Activated CD4-positive, alpha-beta T cell treated with anti-CD3 and anti-CD28 coated beads for 36 hours (primary cell): ENCODE results near the gene SAPCD1. TPM values are rescaled to one million over a fixed set of nuclear protein-coding genes. Genes with fewer than 3 reads are reported as not detected.

Experiments used
- ATAC-seq: fragments of 200-7000 bp; cut with Tn5 transposase; one replicate; pipeline ENCODE4 v1.10.0; 2021; ENCODE audit warnings: mild to moderate bottlenecking, moderate library complexity
- CTCF ChIA-PET: fragments of 350-600 bp; sonication (Branson Sonifier 250); formaldehyde crosslinking; loops from one replicate; lab custom pipeline; 2021; ENCODE audit warnings: antibody characterized with exemption; lab: Charles Lee
- POLR2A ChIA-PET: fragments of 350-600 bp; sonication (Branson Sonifier 250); formaldehyde crosslinking; loops from one replicate; lab custom pipeline; 2021; ENCODE audit warnings: antibody characterized with exemption, inconsistent platforms; lab: Charles Lee
- DNase-seq: peaks from one replicate; pipeline ENCODE4 v3.0.0-alpha.2; 2020
- H3K27ac Mint-ChIP-seq: one replicate; pipeline ENCODE4 v1.8.0; 2021; ENCODE audit warnings: mixed read lengths
- H3K27me3 Mint-ChIP-seq: one replicate; pipeline ENCODE4 v1.8.0; 2021; ENCODE audit warnings: mixed read lengths
- H3K36me3 Mint-ChIP-seq: one replicate; pipeline ENCODE4 v1.8.0; 2021; ENCODE audit warnings: low read depth, mixed read lengths
- H3K4me1 Mint-ChIP-seq: one replicate; pipeline ENCODE4 v1.8.0; 2021; ENCODE audit warnings: mixed read lengths
- H3K4me3 Mint-ChIP-seq: one replicate; pipeline ENCODE4 v1.8.0; 2021; ENCODE audit warnings: mild to moderate bottlenecking, moderate library complexity, mixed read lengths
- H3K9me3 Mint-ChIP-seq: one replicate; pipeline ENCODE4 v1.8.0; 2021; ENCODE audit warnings: low read depth, mixed read lengths
- intact Hi-C, 2 experiments: fragments of 100-400 bp; cut with DNase I in 1 of 2; cut with micrococcal nuclease in 1 of 2; formaldehyde crosslinking; loops; one replicate each; pipeline versions ENCODE4 v1.14.2 to v1.15.1; 2022 to 2024; cut with DNase I, micrococcal nuclease
- total RNA-seq, 2 experiments: library from RNA; stranded (reverse); gene quantifications; one replicate each; pipeline ENCODE4 v1.2.3, GENCODE V29; 2021

Gene SAPCD1
- 10 to 100 TPM; 12.2 to 13.2 TPM for total RNA-seq

DNA sequence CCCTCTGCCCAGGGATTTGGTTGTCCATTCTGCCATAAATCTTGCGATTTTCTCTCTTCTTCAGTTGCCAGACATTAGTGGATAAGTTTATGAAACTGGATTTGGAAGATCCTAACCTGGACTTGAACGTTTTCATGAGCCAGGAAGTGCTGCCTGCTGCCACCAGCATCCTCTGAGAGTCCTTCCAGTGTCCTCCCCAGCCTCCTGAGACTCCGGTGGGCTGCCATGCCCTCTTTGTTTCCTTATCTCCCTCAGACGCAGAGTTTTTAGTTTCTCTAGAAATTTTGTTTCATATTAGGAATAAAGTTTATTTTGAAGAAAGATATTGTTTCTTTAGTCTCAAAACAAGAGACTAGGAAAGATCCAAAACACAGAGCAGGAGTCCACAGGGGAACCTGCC is at the start of gene SAPCD1:
Gene SAPCD1, plus strand, starts transcription at position 301 of the 400 bp plus-strand sequence. CDS start 399 bp downstream, outside the sequence.
- no peaks in the 10 kb centered on the region for H3K27me3 Mint-ChIP-seq
- CTCF ChIA-PET, result no interaction called here
- H3K4me3 Mint-ChIP-seq, result no peak within 1 kb of the TSS
- H3K36me3 Mint-ChIP-seq, result peaks cover 52% of the 10 kb centered on the region
- H3K4me1 Mint-ChIP-seq, result no peaks in the 10 kb centered on the region
- no peaks in the 10 kb centered on the region for H3K9me3 Mint-ChIP-seq
- ATAC-seq, result no peak
- no peak within 1 kb of the TSS for H3K27ac Mint-ChIP-seq
- POLR2A ChIA-PET, result no interaction called here
- no peak for DNase-seq
- intact Hi-C loops, result no loop called here

DNA sequence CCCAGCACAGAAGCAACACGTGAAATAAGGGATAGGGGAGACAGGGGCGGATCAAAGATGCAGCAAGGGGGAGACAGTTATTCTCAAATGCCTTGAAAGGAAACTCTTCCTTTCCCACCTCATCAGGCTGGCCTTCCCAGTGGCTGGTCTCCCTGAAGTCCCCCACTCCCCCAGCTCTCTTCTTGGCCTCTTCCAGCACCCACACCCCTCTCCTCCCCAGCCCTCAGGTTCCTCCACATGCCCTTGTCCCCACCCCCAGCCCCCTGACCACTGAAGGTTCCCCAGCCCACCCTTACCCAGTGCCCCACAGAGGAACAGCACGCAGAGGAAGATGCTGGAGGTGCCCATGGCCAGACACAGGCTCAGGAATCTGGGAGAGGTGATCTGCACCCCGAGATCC is 49.0 kb upstream of the SAPCD1 start:
- Mint-ChIP-seq H3K4me1 (peaks cover 8% of the 10 kb centered on the region), H3K9me3 (no peaks in the 10 kb centered on the region), H3K36me3 (no peaks in the 10 kb centered on the region), H3K4me3 (no peak overlapping the region), H3K27me3 (no peaks in the 10 kb centered on the region), H3K27ac (no peak overlapping the region)
- ChIA-PET POLR2A (no interaction called here), CTCF (no interaction called here)
- intact Hi-C loops, result no loop called here
- ATAC-seq, result no peak
- no peak for DNase-seq

DNA sequence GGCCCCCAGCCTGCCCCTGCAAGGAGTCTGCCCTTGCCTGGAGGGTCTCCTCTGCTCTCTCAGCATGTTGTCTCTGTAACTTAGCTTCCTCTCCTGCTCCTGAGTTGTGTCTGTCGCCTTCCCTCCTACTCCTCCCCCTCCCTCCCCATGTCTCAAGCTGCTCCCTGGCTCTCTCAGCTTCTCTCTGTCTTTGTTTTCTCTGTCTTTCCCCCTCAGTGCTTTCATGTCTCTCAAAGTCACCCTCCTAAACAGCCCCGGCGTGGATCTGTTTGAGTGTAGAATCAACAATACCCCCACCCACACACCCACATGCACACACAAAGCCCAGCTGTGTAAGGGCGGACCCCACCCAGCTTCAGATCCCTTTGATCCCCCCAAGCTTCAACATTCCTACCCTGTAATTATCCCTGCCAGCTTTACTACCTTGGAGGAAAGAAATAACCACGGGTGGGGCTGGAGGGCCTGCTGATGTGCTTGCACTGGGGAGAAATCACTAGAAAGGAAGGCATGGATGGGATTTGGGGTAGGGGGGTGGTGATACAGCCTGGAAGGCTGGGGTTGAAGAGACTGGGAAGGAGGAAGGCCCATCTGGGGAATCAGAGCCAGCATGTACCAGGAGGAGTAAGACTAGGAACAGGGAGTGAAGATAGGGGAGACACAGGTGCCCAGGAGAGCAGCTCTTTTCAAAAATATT is 48.3 kb upstream of the SAPCD1 start:
- Mint-ChIP-seq H3K27ac (no peak overlapping the region), H3K9me3 (no peaks in the 10 kb centered on the region), H3K4me1 (peaks cover 8% of the 10 kb centered on the region), H3K27me3 (no peaks in the 10 kb centered on the region), H3K36me3 (no peaks in the 10 kb centered on the region), H3K4me3 (no peak overlapping the region)
- ChIA-PET POLR2A (interaction anchor here (0.6 kb wide), 1 partner anchor 809 kb away, joined by 3 read pairs; no protein-coding TSS in a partner anchor), CTCF (interaction anchor here (0.6 to 1.3 kb wide), 5 partner anchors 8 to 238 kb away, joined by 3 to 4 read pairs (median 3); partner anchors contain the start of genes LY6G5C and LY6G6F)
- no peak for DNase-seq
- ATAC-seq, result no peak
- intact Hi-C loops, result no loop called here

DNA sequence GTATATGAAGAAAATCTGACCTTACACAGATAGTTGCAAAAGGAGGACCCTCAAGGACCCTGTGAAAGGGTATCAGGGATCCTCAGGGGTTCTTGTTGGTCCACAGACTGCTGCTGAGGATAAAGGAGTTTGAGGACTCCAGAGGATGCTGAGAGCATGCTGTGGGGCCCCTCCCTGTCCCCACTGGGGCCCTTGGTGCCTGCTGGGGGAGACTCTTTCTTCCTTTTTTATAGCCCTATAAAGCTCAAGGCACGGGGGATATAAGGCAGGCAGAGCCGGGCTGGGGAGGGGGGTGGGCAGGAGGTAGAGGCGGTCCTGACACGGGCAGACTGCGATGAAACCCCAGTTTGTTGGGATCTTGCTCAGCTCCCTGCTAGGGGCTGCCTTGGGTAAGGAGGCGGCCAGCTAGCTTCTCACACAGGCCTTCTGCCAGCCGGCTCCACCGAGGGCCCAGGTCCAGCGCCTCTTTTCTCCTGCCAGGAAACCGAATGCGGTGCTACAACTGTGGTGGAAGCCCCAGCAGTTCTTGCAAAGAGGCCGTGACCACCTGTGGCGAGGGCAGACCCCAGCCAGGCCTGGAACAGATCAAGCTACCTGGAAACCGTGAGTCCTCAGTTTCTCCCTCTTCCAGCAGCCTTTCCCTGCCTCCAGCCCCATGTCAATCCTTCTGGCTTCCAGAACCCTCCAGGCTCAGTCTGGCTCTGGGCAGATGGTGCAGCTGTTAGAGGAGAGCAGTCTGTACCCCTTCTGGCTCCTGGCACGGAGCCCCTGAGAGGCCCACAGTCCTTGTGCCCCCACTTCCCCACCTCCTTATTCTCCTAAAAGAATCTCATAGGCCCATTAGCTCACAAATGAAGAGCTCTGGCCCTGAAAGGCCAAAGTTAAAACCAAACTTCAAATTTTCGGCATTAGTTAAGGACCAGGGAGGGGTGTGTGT is 47.2 kb upstream of the SAPCD1 start, which contains the start of gene LY6G6D:
Gene LY6G6D, plus strand, starts transcription at position 327 of the 937 bp plus-strand sequence. Its CDS starts 8 bp downstream, at position 335.
- POLR2A ChIA-PET, result no interaction called here
- ATAC-seq (no peak), DNase-seq (no peak)
- Mint-ChIP-seq H3K4me3 (no peak within 1 kb of the TSS), H3K36me3 (no peaks in the 10 kb centered on the region), H3K27ac (no peak within 1 kb of the TSS), H3K4me1 (peaks cover 8% of the 10 kb centered on the region), H3K9me3 (no peaks in the 10 kb centered on the region), H3K27me3 (no peaks in the 10 kb centered on the region)
- CTCF ChIA-PET, result interaction anchor here (0.6 to 1.3 kb wide), 6 partner anchors 9 to 153 kb away, joined by 3 to 4 read pairs (median 3); partner anchors contain the start of genes LY6G5C and LY6G6F
- intact Hi-C loops, result no loop called here

DNA sequence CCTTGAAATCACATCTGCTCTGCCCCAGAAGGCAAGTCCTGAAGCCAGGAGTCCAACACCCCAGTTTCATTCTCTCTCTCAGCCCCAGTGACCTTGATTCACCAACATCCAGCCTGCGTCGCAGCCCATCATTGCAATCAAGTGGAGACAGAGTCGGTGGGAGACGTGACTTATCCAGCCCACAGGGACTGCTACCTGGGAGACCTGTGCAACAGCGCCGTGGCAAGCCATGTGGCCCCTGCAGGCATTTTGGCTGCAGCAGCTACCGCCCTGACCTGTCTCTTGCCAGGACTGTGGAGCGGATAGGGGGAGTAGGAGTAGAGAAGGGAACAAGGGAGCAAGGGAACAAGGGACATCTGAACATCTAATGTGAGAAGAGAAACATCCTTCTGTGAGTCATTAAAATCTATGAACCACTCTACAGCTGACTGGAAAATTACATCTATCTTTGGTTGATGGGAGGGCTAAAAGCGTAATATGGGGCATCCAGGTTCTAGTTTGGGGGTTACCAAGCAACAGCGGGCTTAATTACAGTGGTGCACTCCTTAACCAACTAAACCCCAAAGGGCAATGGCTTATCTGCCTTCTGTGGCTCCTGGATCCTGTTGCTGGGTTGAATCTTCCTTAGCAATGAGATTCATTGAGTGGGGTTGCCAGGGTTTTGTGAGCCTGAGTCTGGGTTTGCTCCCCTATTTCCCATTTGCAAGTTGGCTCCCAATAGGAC is 44.8 kb upstream of the SAPCD1 start:
- intact Hi-C loops, result no loop called here
- Mint-ChIP-seq H3K9me3 (no peaks in the 10 kb centered on the region), H3K4me3 (no peak overlapping the region), H3K4me1 (no peaks in the 10 kb centered on the region), H3K27ac (no peak overlapping the region), H3K27me3 (no peaks in the 10 kb centered on the region), H3K36me3 (no peaks in the 10 kb centered on the region)
- no peak for DNase-seq
- ChIA-PET CTCF (no interaction called here), POLR2A (no interaction called here)
- ATAC-seq, result no peak

DNA sequence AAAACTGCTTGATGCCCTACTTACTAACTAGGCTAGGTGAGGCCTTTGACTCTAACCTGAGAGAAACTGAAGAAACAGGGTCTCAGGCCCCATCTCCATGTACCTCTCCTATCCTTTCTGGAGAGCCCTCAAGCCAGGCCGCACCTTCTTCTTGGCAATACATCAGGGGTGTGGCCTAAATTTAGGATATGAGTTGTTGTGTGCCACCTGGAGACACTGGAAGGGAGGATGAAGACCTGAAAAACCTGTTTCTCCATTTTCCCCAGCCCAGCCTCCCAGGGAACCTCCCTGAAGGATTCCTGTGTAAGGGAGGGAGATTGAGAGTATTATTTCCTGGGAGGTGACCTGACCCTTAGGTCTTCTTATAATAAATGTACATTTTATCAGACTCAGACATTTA is 44.2 kb upstream of the SAPCD1 start:
- Mint-ChIP-seq H3K9me3 (no peaks in the 10 kb centered on the region), H3K4me1 (no peaks in the 10 kb centered on the region), H3K27me3 (no peaks in the 10 kb centered on the region), H3K27ac (no peak overlapping the region), H3K36me3 (no peaks in the 10 kb centered on the region), H3K4me3 (no peak overlapping the region)
- intact Hi-C loops, result no loop called here
- ChIA-PET POLR2A (no interaction called here), CTCF (no interaction called here)
- DNase-seq (no peak), ATAC-seq (no peak)

DNA sequence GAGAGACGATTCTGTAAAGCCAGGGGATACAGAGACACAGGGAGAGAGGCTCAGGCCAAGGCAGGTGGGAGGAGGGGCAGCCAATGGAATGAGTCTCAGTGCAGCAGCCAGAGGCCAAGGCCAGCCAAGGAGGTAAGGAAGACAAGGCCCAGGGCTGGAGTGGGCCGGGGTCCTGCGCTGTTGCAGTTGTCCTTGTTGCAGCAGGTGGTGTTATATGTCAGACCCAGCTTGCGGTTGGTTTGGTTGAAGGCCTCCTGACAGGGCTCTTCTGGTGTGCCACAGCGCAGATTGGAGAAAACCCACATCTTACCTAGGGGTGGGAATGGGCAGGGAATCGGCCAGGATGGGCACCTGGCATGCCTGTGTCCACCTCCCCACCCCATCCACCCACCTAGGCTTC is 43.5 kb upstream of the SAPCD1 start:
- H3K4me3 Mint-ChIP-seq, result no peak overlapping the region
- no peak overlapping the region for H3K27ac Mint-ChIP-seq
- no peak for DNase-seq
- no peaks in the 10 kb centered on the region for H3K9me3 Mint-ChIP-seq
- intact Hi-C loops, result no loop called here
- CTCF ChIA-PET, result no interaction called here
- H3K36me3 Mint-ChIP-seq, result no peaks in the 10 kb centered on the region
- no peak for ATAC-seq
- POLR2A ChIA-PET, result no interaction called here
- no peaks in the 10 kb centered on the region for H3K27me3 Mint-ChIP-seq
- H3K4me1 Mint-ChIP-seq, result no peaks in the 10 kb centered on the region

DNA sequence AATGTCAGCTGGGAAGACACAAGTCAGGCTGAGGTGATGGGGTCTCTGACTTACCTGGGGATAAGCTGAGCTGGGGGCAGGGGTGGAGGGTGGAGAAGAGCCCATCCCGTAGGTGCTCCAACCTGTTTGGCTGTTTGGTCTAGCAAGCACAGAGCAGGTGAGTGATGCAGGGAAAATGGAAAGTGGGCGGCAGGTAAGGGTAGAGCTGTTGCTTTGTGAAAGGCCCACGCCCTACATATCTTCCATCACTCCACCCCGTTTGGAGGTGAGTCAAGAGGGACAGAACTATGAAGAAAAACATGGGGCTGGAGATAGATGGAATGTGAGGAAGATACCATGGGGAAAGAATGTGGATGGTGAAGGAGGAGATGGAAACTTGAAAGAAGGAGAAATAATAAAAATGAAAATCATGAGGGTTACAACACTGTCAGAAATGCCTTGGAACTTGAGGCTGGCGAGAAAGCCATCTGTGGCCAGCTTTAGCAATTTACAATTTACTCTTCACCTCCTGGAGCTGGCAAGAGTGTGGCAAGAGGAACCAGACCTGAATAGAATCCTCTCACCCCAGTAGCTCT is 42.2 kb upstream of the SAPCD1 start:
- Mint-ChIP-seq H3K9me3 (no peaks in the 10 kb centered on the region), H3K27ac (no peak overlapping the region), H3K27me3 (no peaks in the 10 kb centered on the region), H3K4me1 (no peaks in the 10 kb centered on the region), H3K36me3 (no peaks in the 10 kb centered on the region), H3K4me3 (no peak overlapping the region)
- ChIA-PET CTCF (interaction anchor here (0.9 kb wide), 1 partner anchor 386 kb away, joined by 3 read pairs; no protein-coding TSS in a partner anchor), POLR2A (no interaction called here)
- DNase-seq, result no peak
- intact Hi-C loops, result no loop called here
- ATAC-seq, result no peak

DNA sequence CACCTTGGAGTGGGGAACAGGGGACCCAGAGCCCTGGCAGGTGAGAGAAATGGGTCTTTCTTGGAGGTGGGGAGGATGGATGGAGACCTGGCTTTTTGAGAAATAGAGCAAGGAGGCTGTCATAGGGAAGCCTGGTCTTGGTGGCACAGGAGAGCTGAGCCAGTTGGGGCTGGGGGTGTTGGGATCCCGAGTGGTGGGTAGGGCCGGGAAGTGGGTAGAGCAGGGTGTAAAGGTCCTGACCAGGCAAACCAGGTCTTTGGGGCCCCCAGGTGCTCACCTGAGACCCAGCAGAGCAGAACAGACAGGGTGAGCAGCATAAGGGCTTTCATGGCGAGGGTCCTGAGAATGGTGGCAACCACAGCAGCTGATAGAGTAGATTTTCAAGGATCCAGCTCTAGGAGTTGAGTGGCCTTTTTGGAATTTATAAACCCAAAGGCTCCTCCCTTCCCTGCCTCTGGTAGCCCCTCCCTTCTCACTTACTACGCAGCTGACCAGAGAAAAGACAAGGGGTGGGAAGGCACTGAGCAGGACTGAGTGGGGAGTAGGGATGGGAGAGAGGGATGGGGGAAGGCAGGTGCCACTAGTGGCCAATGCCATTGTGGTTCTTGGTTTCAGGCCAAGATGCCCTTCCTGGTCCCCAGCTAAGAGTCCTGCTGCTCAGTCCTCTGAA is 41.0 kb upstream of the SAPCD1 start, which contains the start of gene LY6G6C:
Gene LY6G6C, minus strand, starts transcription at position 396 of the 670 bp plus-strand sequence. Its CDS starts 67 bp downstream, at position 329.
- Mint-ChIP-seq H3K27ac (no peak within 1 kb of the TSS), H3K4me1 (peaks cover 11% of the 10 kb centered on the region), H3K9me3 (no peaks in the 10 kb centered on the region), H3K36me3 (no peaks in the 10 kb centered on the region), H3K4me3 (no peak within 1 kb of the TSS), H3K27me3 (no peaks in the 10 kb centered on the region)
- ChIA-PET CTCF (interaction anchor here (0.6 to 0.9 kb wide), 3 partner anchors 10 to 18 kb away, joined by 3 to 4 read pairs (median 3); partner anchors contain the start of gene MSH5), POLR2A (no interaction called here)
- no peak for DNase-seq
- intact Hi-C loops, result no loop called here
- no peak for ATAC-seq

DNA sequence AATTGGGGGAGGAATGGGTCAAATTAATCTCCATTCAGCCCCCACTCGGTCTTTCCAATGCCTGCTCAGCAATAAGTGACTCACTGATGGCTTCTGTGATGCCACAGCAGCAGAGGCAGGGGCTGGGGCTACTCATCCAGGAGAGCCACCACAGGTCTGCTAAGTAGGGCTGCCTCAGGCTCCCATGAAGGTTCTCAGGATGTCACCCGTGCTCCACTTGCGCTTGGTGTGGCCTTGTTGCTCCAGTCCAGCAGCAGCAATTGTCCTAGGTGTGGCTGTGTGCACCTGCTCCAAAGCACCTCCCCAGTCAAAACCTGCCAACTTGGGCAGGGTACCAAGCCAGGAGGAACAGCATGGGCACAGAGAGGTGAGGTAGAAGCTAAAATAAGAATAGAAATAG is 40.3 kb upstream of the SAPCD1 start:
- Mint-ChIP-seq H3K27me3 (no peaks in the 10 kb centered on the region), H3K9me3 (no peaks in the 10 kb centered on the region), H3K4me3 (no peak overlapping the region), H3K27ac (no peak overlapping the region), H3K36me3 (peaks cover 4% of the 10 kb centered on the region), H3K4me1 (peaks cover 17% of the 10 kb centered on the region)
- DNase-seq (no peak), ATAC-seq (no peak)
- intact Hi-C loops, result no loop called here
- POLR2A ChIA-PET, result no interaction called here
- CTCF ChIA-PET, result interaction anchor here (0.6 to 0.9 kb wide), 3 partner anchors 11 to 180 kb away, joined by 3 read pairs; no protein-coding TSS in a partner anchor
